Gastroesophageal sphincter (tissue), 4 donors: Measurements from ENCODE around the gene ARHGAP19. TPM values are rescaled to one million over a fixed set of nuclear protein-coding genes. Genes with fewer than 3 reads are reported as not detected.

Experiments
- ATAC-seq: fragments of 150-250 bp; one replicate; pipeline ENCODE4 v1.9.1; 2016; ENCODE audit warnings: mild to moderate bottlenecking, moderate library complexity
- H3K27ac ChIP-seq, 4 donors: fragments of 200-600 bp; sonication (generic) in 3 of 4; 1 replicate in 3 of 4; 2 replicates in 1 of 4; pipeline ENCODE4 v1.5.1; 2016 to 2019
- H3K27me3 ChIP-seq: fragments of 200-600 bp; sonication (generic); one replicate; pipeline ENCODE4 v1.5.1; 2019
- H3K36me3 ChIP-seq, 2 donors: fragments of 200-600 bp; sonication (generic); one replicate each; pipeline ENCODE4 v1.5.1; 2019; ENCODE audit warnings: control low read depth in 1 of 2
- H3K4me1 ChIP-seq, 3 donors: fragments of 200-600 bp; sonication (generic); 1 replicate in 2 of 3; 2 replicates in 1 of 3; pipeline ENCODE4 v1.5.1; 2016 to 2019; ENCODE audit warnings: control low read depth in 2 of 3
- H3K4me3 ChIP-seq, 2 donors: fragments of 200-600 bp; sonication (generic); one replicate each; pipeline ENCODE4 v1.5.1; 2019; ENCODE audit warnings: mild to moderate bottlenecking in 1 of 2, moderate library complexity in 1 of 2
- H3K9me3 ChIP-seq, 3 donors: fragments of 200-600 bp; sonication (generic); one replicate each; pipeline ENCODE4 v1.5.1; 2017 to 2019; ENCODE audit warnings: control low read depth in 2 of 3
- EP300 ChIP-seq: sonication (generic); formaldehyde crosslinking; IDR thresholded peaks from one replicate; pipeline ENCODE4 v1.6.1; 2017; ENCODE audit warnings: antibody characterized with exemption, mild to moderate bottlenecking
- POLR2A ChIP-seq, 2 donors: fragments of 450-650 bp; IDR thresholded peaks; one replicate each; pipeline ENCODE4 v1.6.1; 2017; ENCODE audit warnings: antibody characterized with exemption in 2 of 2, mild to moderate bottlenecking in 2 of 2, moderate library complexity in 1 of 2
- POLR2AphosphoS5 ChIP-seq: sonication (generic); formaldehyde crosslinking; IDR thresholded peaks from one replicate; pipeline ENCODE4 v1.6.1; 2017; ENCODE audit warnings: antibody characterized with exemption
- WGBS, 2 donors: methylation state at CpG; one replicate each; pipeline ENCODE4 v1.1.5; 2018; ENCODE audit warnings: low coverage in 1 of 2; 5-methylcytosine and 5-hydroxymethylcytosine counted together
- total RNA-seq, 4 donors: library from RNA; depleted of rRNA; stranded (reverse); fragments of >200 nt; gene quantifications; one replicate each; pipeline ENCODE4 v1.1.0, GENCODE V29; 2016
- TF ChIP-seq, protein P1 (sequence below), 4 experiments: fragments of 200-600 bp in 2 of 4; fragments of 450-650 bp in 2 of 4; sonication (generic) in 1 of 4; IDR thresholded peaks; one replicate each; pipeline ENCODE4 v1.5.1; 2017 to 2019; ENCODE audit warnings: antibody characterized with exemption in 4 of 4, mild to moderate bottlenecking in 2 of 4, moderate library complexity in 2 of 4

The ARHGAP19 gene
- total RNA-seq, 4 donors from 2014 or later = 3.2 to 6.7 (median 5.0) TPM

DNA sequence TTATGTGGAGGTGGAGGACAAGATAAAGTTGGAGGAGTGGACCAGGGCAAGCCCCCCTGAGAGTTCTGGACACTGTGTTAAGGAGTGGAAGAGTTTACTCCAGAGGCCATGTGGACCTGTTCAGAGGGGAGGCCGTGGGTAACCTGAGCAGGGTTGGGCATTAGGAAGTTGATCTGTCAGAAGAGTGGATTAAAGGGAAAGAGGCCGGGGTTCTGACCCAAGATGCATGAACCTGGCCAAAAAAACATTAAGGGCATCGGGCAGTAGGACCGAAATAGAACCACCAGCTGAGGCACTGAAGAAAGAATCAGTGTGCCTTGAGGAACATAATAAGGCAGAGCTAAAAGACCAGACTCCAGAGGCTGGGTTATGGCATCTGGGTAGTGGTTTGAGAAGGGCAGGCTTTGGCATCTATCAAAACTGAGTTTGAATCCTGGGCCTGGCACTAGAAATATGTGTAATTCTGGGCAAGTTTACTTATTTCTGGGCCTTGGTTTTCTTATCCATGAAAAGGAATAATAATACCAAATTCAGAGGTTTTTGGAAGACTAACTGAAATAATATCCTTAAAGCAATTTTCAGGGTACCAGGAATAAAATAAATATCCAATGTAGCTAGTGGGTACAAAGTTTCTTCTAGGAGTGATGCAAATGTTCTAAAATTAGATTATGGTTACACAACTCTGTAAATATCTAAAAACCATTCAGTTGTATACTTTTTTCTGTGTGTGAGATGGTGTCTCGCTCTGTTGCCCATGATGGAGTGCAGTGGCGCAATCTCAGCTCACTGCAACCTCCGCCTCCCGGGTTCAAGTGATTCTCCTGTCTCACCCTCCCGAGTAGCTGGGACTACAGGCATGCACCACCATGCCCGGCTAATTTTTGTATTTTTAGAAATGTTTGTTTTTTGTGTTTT lies 15.7 kb upstream of the ARHGAP19 start:
- ATAC-seq = no peak
- TF ChIP-seq POLR2A (IDR thresholded peaks at IDR 0.05) = no peak
- TF ChIP-seq POLR2AphosphoS5 = no peak
- TF ChIP-seq, protein P1, sequence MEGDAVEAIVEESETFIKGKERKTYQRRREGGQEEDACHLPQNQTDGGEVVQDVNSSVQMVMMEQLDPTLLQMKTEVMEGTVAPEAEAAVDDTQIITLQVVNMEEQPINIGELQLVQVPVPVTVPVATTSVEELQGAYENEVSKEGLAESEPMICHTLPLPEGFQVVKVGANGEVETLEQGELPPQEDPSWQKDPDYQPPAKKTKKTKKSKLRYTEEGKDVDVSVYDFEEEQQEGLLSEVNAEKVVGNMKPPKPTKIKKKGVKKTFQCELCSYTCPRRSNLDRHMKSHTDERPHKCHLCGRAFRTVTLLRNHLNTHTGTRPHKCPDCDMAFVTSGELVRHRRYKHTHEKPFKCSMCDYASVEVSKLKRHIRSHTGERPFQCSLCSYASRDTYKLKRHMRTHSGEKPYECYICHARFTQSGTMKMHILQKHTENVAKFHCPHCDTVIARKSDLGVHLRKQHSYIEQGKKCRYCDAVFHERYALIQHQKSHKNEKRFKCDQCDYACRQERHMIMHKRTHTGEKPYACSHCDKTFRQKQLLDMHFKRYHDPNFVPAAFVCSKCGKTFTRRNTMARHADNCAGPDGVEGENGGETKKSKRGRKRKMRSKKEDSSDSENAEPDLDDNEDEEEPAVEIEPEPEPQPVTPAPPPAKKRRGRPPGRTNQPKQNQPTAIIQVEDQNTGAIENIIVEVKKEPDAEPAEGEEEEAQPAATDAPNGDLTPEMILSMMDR (IDR thresholded peaks at IDR 0.05) = no peak
- no peak for TF ChIP-seq EP300

DNA sequence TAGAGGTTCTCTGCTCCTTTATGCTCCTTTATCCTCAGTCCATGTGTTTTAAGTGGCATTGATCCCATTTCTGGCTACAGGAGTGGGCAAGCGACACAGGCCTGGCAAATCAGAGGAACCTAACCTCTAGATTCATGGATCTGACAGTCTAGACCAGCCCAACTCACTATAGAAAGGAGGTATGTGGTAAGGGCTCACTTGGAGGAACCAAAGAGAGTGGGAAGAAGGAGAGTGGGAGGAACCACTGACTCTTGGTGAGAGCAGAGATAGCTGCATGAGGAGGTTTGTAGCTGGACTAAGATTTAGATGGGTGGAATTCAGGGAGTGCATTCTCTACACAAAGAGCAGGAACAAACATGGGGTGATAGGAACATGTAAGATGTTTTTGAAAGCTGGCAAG lies 15.0 kb upstream of the ARHGAP19 start:
- Histone ChIP-seq H3K4me1 (no peaks in the 10 kb centered on the region), H3K4me3 (no peak overlapping the region), H3K9me3 (no peaks in the 10 kb centered on the region), H3K27ac (no peak overlapping the region), H3K27me3 (no peaks in the 10 kb centered on the region), H3K36me3 (no peaks in the 10 kb centered on the region)
- TF ChIP-seq EP300 = no peak
- whole genome bisulfite sequencing, 2 donors = no CpG with 5 or more reads among the region's 1 CpG
- no peak for ATAC-seq

More for the DNA sequence above, 15.7 kb upstream of the ARHGAP19 start:
- H3K27ac ChIP-seq = no peak overlapping the region
- H3K27me3 ChIP-seq = no peaks in the 10 kb centered on the region
- H3K4me3 ChIP-seq = no peak overlapping the region
- no peaks in the 10 kb centered on the region for H3K9me3 ChIP-seq
- H3K36me3 ChIP-seq = no peaks in the 10 kb centered on the region
- no peaks in the 10 kb centered on the region for H3K4me1 ChIP-seq
- 75 to 82% methylated on average over 9 to 10 of the region's 10 CpGs for WGBS, 2 donors

DNA sequence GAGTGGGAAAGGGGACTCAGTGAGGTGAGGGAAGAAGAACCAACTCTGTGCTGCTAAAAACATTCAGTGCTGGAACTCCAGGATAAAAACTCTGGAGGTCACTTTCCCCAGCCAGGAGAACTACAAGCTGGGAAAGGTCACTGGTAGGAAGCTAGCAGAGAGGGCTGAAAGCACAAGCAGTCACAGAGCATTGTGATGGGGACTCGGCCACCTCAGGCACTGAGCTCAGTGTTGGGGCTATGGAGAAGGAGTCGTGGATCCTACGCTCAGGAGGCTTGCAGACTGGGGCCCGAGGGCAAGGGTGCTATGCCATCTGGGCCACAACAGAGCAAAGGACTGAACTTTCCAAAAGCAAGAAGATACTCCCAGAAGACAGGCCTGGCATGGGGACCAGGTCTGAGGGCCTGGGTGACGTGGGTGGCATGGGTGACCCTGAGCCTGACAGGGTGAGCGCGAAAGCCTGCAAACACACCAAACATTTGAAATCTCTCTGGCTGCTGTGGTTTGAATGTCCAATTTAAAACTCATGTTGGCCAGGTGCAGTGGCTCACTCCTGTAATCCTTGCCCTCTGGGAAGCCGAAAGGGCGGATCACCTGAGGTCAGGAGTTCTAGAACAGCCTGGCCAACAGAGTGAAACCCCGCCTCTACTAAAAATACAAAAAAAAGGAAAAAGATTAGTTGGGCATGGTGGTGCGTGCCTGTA lies 9.8 kb upstream of the ARHGAP19 start:
- H3K4me3 ChIP-seq = no peak overlapping the region
- H3K9me3 ChIP-seq = no peaks in the 10 kb centered on the region
- no peaks in the 10 kb centered on the region for H3K36me3 ChIP-seq
- no peak overlapping the region for H3K27ac ChIP-seq
- TF ChIP-seq POLR2AphosphoS5 = no peak
- no peak for TF ChIP-seq EP300
- no peak for TF ChIP-seq POLR2A (IDR thresholded peaks at IDR 0.05)
- TF ChIP-seq, protein P1 (IDR thresholded peaks at IDR 0.05) = no peak
- H3K4me1 ChIP-seq = no peaks in the 10 kb centered on the region
- 80 to 95% methylated on average over 1 to 8 of the region's 11 CpGs for WGBS, 2 donors
- H3K27me3 ChIP-seq = no peaks in the 10 kb centered on the region
- no peak for ATAC-seq

DNA sequence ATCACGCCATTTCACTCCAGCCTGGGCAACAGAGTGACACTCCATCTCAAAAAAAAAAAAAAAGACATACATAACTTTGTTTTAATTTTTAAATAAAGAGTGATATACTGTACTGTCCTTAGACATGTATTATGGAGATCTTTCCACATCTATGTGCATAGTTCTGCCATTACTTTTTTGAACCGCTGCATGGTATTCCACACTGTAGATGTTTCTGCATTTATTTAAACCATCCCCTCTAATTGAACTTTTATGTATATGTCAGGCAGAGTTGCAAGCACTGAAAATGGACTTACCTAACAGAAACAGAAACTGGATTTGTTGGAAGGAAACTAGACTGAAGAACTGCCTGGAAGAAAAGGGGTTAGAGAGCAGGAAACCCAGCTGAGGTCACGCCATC lies 8.5 kb upstream of the ARHGAP19 start:
- TF ChIP-seq, protein P1 (IDR thresholded peaks at IDR 0.05) = no peak
- TF ChIP-seq POLR2AphosphoS5 = no peak
- H3K36me3 ChIP-seq = no peaks in the 10 kb centered on the region
- no peaks in the 10 kb centered on the region for H3K9me3 ChIP-seq
- H3K4me1 ChIP-seq = no peaks in the 10 kb centered on the region
- ATAC-seq = no peak
- no peak overlapping the region for H3K27ac ChIP-seq
- H3K4me3 ChIP-seq = no peak overlapping the region
- no peaks in the 10 kb centered on the region for H3K27me3 ChIP-seq
- WGBS, 2 donors = 83 to 100% methylated on average over 2 of the region's 3 CpGs

DNA sequence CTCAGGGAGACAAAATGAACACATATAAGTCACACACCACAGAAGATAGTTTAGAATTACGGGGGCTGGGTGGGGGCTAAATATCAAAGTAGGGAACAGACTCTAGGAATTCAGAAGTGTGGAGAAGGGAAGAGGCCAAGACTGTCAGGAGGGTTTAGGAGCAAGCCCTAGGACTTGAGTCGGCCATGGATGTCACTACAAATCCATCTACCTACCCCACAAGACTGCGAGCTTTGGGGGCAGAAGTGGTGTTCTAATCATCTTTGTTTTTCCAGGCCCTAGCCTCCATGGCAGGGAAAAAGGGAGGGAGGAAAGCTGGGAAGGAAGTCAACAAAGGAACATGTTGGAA lies 5.8 kb upstream of the ARHGAP19 start:
- TF ChIP-seq EP300 (no peak), POLR2AphosphoS5 (no peak), POLR2A (IDR thresholded peaks at IDR 0.05) (no peak)
- TF ChIP-seq, protein P1 (IDR thresholded peaks at IDR 0.05) = no peak
- H3K4me1 ChIP-seq = peaks cover 0 to under 1% (median 0%) of the 10 kb centered on the region in 3 donors
- no peaks in the 10 kb centered on the region for H3K27me3 ChIP-seq
- H3K4me3 ChIP-seq = no peak overlapping the region
- no peaks in the 10 kb centered on the region for H3K9me3 ChIP-seq
- 43 to 69% methylated on average over 3 of the region's 3 CpGs for WGBS, 2 donors
- no peak overlapping the region for H3K27ac ChIP-seq
- no peaks in the 10 kb centered on the region for H3K36me3 ChIP-seq
- no peak for ATAC-seq
